ELR (cell line): Measurements from ENCODE around the gene AP4B1.

ENCODE experiments used
- DNase-seq: peaks from one replicate; pipeline ENCODE4 v3.0.0-alpha.2; 2015; ENCODE audit warnings: low read depth

Gene AP4B1

DNA sequence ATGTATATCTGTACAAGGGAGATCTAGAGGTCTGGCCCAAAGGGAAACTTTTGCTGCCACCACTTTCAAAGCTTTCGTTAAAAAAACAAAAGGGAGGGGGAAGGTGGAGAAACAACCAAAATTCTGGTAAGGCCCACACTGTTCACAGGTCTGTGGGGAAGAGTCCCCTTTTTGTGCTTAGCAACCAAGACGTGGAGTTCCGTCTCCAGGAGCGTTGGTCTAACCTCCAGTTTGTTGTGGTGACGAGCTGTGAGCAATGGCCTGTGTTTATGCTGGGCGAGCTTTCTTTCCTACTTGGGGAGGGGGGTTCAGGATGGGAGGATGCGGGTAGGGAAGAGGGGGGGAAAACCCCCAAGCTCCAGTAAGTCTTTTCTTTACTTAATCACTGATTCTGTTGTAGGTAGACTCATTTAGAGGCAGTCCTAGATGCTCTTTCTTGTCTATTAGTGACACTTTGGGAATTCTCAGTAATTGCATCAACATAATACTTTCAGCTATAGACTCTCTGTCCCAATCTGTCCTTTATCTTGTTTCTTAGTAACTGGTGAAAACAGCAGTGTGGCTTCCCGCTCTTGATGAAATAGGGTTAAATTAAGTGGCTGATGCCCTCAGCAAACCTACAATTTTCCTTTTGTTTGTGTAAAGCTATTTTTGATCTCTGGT, 26.0 kb upstream of the AP4B1 start:
- DNase-seq = peak; percentile 86

DNA sequence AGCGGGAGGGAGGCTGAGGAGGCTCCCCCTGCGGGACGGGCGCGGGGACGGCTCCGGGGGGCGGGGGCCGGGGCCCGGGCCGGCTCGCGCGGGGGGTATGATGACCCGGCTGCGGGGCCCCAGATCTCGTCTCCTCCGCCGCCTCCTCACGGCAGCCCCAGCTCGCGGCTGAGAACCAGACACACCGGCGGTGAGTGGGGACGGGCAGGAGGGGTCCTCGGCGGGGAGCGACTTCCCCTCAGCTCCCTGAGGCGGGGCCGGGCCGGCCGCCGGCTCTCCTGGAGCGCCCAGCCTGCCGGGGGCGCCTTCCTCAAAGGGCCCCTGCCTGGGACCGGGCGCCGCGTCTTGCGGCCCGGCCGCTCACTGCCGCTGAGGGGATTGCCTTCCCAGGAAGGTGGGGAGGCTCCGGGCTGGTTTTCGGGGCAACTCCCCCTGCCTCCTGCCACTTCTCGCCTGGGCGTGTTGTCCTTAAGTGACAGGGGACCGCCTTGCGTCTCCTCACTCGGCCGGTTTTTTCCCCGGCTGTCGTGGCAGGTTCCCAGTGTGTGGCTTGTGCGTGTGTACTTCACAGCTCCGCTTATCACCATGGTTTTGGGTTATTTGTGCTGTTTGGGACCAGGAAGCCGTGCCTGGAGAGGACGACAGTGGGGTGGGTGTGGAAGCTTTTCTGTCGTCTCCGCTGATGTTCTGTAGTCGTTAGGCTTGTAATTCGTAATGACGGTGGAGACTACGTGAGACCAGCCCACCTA, 25.3 kb upstream of the AP4B1 start:
- DNase-seq = peak; percentile 47

DNA sequence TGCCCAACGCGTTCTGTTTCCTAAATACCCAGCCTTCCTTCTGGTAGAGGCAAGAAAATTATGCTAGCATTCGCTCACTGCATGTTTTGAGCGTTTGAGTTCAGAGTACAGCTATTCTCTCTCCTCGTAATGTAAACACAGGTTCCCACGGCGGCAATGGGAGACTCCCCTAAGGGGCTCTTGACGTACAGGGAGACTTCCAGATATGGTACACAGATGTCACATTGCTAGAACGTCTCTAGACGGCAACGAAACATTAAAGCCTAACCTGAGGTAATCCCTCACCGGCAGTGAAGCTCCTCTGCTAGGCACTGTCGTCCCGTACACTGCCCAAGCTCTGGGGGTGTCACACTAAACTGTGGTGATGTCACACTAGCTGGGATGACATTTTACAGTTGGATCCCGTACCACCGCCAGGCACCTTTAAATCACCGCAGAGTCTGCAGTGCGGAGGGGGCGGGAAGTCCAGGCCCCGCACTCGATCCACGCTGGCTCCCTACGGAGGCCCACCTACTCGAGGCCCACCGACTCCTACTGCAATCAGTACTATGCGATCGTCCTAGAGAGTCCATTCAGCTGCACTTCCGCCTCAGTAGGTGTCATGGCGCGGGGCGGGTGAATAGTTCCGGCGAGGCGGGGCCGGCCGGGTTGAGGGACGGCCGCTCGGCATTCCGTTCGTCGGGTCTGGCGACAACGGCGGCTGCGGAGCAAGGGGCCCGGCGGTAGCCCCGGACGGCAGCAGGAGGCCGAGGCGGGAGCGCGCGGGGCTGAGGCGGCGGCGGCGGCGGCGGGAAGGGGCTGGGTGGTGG, 24.5 kb upstream of the AP4B1 start, which contains the start of gene HIPK1:
Gene HIPK1, plus strand, starts transcription at position 384 of the 809 bp plus-strand sequence.
- peak; percentile 91 for DNase-seq

DNA sequence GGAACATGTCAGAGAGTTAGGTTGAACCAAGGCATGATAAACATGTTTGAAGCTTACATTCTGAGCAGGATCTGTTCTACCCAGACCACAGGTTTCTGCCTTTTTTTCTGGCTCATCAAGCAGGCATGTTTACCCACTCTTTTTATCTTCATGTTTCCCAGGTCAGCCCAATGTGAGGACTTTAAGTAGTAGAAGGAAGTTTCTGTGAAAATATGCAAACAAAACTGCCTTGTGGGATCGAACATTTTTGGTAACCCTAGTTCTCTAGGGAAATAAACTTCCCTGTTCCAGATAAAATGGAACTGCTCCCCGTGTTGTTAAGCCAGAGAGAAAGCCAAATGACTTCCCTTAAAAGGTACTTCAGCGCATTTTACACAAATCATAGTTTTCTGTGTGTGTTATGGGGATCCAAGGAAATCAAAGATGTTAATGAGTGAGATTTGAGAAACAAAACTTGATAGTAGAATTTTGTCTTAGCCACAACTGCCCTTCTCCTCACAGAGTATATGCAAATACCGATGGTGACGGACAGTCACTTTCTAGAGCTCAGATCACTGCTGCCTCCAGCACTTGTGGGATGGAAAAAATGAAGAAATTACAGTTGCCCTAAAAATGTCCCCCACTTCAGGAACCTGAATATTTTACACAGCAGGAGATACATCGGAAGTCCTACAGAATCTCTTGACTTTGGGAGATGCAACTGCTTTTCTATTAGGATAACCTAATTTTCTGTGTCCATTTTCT, 23.8 kb upstream of the AP4B1 start:
- DNase-seq = no peak

DNA sequence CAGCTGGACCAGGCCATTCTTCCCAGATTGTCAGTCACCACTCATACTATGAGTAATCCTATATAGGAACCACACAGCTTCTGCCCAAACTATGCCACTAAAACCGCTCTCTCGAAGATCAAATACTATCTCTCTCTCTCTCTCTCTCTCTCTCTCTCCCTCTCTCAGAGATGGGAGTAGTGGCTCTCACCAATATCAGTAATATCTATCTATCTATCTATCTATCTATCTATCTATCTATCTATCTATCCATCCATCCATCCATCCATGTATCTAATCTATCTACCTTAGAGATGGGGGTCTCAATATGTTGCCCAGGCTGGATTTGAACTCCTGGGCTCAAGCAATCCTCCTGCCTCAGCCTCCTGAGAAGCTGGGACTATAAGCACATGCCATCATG, 19.9 kb upstream of the AP4B1 start:
- DNase-seq = no peak

DNA sequence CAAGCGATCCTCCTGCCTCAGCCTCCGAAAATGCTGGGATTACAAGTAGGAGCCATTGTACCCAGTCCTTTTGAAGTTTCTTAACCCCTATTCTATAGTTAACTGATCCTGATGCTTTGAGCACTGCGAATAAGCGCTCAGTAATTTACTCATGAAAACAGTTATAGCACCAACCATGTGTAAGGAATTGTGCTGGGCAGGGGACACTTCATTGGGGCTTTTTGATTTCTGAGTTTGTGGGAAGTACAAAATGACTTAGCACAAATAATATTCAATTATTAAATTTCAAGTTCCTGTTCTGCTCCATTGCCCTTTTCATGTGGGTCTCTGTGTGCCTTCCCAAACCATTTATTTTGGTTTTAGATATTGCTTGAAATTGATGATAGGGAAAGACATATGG, 18.4 kb upstream of the AP4B1 start:
- DNase-seq = no peak

DNA sequence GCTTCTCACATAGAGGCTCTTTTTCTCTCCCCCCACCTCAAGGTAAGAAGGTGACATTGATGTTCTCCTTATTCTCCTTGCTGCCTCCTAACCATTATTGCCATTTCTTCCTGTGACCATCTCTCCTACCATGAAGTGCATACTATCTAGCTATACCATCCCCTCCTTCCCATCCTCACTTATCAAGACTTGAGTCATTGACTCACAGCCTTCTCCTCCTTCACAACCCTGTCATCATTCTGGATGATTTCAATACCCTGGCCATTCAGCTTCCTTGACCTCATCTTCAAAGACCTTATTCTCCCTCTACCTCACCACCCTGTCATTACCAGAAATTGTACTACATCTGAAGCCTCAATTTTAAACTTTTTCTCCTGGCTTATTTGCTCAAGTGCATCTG, 13.6 kb upstream of the AP4B1 start:
- DNase-seq = no peak

DNA sequence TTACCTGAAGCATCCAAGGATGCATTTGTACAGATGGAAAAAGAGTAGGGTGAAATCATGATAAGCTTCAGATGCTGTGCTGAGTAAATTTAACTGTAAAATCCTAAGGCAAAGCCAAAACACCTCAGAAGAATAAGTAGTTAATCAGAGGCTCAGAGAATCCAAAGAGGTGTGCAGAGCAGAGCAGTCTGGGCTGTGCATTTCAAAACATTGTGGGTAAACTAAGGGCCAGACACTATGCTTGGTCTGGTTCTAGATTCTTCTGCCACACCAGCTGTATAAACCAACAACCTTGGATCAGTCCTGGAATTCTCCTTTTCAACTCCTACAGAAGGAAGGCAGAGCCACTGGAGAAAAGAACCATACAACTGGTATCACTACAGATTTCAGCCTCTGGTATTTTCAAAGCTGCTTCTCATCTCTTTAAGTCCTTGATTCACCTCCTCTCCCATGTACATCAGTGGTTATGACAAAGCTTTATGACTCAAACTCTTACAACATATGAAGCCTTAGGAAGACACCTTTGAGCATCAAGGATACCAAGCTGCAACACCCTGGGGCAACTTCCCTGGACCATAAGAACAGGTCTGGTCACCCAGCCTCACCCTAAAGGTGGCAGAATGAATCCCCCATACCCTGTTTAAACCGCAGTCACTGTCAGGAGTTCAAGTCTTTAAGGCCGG, 12.9 kb upstream of the AP4B1 start:
- DNase-seq = peak; percentile 82

DNA sequence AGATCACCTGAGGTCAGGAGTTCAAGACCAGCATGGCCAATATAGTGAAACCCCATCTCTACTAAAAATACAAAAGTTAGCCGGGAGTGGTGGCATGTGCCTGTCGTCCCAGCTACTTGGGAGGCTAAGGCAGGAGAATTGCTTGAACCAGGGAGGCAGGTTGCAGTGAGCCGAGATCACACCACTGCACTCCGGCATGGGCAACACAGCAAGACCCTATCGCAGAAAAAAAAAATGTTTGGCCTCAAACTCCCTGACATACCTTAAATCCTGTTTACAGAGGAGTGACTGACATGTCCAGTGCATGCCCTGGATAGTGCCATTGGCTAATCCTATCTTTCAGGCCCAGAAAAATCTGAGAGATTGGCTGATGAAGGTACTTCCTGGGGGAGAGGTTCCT, 12.4 kb upstream of the AP4B1 start:
- no peak for DNase-seq

DNA sequence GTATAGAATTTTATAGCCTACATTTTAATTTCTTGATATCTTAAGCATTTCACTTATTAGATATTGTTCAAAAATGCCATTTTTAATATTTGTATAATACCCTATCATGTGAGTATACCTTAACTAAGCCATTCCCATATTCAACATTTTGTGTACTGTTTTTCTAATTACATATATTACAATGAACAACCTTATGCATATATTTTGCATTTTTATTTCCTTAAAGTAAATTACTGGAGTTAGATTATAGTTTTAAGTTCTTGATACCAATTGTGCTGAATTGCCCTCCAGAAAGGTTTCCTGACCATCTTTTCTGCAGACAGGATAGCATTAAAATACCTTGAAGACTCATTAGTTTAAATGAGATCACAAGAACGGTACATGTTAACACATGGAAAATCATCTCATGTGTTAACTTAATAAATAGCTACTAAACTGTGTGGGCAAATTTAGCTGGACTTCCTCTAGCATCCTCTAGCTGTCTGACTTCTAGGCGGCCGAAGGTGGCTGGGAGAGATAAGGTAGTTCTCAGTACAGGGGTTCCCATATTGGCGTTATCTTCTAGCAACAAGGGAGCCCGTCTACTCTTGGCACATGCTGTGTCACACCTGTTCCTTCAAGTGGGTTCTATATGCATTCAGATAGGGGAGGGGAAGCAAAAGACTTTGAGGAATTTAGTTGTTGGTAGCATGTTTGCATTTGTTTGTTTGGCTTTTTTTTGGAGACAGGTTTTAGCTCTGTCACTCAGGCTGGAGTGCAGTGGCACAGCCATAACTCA, 9.5 kb upstream of the AP4B1 start:
- no peak for DNase-seq

DNA sequence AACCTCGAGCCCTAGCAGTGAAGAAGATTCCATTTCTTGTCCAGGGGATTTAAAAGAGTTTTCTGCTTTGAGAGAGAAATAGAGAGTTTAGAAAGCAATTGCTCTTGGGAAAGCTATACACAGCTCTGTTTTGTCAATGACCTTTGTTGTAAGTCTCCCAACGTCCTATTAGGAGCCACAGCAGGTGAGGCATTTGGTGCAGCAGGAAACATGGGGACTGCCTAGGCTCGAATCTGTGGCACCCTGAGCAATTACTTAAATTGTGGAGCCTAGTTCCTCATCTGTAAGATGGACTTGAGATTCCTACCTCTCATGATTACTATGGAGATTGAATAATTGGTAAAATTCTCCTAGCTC, 8.7 kb upstream of the AP4B1 start:
- no peak for DNase-seq

DNA sequence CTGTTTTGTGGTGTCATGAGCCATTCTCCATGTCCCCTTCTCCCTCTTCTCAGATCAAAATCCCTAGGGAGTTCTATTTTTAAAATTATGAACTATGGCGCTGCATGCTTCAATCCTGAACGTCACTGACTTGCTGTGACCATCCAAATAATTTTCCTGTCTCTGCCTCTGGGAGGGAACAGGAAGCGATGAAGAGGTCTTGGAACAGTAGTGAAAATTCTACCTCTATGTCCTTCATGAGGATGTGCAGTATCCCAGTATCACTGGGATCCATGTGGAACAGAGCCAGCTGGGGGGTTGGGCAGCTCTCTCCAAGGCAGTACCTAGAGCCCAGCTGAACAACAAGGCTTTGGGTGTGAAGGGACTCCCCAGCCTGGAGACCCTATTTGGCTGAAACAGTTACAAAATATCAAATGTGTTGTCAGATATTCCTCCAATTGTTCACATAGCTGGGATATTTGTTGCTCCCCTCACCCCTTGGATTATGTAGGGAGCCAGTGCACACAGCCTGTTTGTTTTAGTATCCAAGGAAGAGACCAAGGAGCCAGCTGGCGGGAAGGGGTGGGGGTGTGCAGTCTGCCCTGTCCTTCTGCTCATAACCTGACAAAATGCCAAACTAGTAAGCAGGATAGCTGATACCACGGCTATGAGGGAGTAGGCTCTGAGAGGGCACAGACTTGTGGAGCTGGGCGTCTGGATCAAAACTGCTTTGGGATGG, 8.2 kb upstream of the AP4B1 start:
- no peak for DNase-seq

DNA sequence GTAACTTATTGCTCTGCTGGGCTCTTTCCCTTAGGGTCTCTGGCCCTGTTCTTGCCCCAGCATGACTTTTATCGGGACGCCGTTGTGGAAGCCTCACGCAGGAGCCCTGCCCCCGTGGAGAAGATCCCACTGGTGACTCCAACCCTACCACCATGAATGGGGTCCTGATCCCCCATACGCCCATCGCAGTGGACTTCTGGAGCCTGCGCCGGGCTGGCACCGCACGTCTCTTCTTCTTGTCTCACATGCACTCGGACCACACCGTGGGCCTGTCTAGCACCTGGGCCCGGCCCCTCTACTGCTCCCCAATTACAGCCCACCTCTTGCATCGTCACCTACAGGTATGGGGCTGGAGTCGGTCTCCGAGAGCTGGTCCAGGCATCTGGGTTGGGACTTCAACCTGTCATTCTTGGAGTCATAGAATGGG, 849 bp upstream of the AP4B1 start:
- peak; percentile 25 for DNase-seq

DNA sequence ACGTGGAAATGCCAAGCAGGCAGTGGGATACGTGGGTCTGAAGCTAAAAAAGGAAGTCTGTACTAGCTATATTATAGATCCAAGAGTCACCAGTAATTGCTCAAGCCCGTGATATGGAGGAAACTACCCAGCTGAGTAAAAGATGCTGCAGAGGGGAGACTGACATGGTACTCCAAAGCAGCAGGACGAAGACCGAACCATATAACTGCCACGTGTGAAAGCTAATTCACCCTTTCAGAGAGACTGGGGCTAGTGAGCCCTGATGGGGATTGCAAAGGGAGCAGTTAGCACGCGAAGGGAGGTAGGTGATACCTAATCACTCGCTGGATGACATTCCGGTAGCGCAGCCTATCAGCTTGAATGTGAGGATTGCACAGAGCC, 316 bp downstream of the AP4B1 start:
- DNase-seq = no peak

DNA sequence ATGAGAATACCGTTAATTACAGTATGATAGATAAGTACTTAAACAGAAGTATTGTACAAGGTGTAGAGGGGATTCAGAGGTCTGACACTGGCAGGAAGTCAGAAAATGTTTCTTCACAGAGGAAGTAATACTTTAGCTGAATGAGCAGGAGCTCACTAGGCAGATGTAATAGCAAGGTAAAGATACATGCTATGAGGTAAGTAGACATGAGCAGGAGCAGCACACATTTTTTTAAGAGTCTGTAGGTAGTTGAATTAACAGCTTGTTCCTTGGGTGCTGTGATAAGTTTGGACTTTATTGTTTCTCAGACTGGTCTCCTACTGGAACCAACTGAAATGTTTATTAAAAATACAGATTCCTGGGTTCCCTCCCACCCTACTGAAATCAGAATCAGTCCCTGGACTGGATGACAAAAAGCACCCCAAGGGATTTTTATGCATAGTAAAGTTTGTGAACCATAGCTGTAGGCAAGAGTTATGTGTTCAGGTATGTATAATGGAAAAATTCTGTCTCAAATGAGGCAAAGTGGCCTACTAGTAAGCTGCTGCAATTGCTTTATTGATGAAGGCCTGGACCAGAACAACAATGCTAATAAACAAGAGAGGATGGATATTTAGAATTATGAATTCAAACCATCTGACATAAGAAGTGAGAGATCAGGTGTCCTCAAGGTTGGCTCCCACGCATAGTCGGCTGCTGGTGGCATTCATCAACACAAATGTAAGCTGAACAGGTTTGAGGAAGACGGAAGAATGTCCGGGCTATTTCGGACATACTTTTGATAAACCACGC, 902 bp downstream of the AP4B1 start:
- peak; percentile 36 for DNase-seq

DNA sequence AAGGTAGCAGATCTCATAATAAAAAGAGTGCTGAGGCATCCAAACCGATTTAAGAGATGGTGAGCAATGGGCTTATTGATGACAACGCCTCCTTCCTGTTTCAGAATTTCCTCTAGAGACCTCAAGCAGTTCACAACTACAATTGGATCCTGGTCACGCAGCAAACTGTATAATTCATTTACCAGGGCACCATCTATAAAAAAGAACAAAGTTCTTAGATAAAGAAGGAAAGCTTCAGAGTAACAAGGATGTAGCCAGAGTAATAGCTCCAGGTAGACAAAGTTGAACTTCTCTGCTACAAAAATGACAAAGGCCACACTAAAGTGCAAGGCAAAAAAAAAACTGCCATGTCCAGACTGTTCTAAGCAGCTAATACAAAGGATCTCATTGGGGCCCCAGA, 3.4 kb downstream of the AP4B1 start:
- DNase-seq = no peak

DNA sequence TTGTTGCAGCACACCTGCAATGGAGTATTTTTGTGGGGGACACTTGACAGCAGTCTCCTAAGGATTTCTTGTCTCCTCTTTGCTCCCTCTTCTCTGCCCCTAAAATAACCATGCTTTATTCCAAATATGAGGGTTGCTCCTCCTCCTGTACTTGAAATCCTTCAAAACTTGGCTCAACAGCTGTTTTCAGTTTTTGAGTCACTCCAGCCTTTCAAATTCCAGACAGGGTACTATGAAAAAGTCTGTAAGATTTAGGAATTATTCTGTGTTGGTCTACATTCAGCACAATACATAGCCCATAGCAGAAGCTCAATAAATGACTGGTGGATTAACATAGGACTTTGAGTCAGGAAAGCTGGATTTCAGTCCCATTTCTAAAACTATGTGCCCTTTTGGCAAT, 5.5 kb downstream of the AP4B1 start:
- no peak for DNase-seq

DNA sequence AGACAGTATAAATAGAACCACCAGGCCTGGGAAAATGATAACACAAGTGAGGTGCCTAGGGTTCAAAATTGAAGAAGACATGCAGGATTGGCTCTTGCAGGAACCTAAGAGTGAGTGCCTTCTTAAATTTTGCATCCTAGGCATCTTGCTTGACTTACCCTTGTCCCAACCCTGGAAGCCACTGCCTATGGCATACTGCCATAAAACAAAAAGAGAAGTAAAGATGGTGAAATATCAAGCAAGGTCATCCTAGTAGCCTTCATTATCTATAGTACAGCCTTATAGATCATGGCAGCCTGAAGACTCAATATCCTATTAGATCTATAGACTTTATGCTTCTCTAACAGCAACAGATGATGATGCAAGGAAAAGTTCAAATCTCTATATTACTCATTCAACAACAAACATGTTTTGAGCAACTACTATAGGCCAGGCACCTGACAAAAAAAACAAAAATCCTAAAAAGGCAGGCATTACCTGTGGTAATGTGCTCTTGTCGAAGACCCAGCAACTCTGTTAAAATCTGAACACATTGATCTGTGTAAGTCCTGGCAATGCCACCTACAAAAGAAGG, 6.3 kb downstream of the AP4B1 start:
- no peak for DNase-seq

DNA sequence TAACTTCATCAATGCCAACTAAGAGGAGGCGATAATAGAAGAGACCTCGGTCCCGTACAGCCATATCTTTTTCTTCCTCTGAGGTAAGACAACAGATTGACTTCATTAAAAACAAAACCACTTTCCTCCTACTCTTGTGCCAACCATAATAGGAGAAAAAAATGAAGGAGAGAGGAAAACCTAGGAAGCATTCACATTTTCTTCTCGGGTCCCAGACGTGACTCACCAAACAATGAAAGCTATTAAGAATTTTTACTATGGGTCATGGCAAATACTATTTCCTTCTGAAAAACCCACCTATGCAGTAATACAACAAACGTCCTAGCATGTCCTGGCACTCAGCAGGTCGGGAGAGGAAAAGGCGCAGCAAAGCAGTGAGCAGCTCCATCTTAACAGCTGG, 8.6 kb downstream of the AP4B1 start:
- no peak for DNase-seq
